H9 (cell line): ENCODE data around the gene RALGAPA1. TPM values are rescaled to one million over a fixed set of nuclear protein-coding genes. Genes with fewer than 3 reads are reported as not detected.
"Not testable (repeated sequence)": the region's sequence is repeated elsewhere in the genome, so short reads cannot be mapped to it uniquely, and the experiment has no call there.

ENCODE experiments used
- DNase-seq: peaks from one replicate; pipeline ENCODE4 v3.0.0-alpha.2; 2017
- H2AFZ ChIP-seq: one replicate; pipeline ENCODE4 v1.6.1; 2013; ENCODE audit warnings: mild to moderate bottlenecking, low read length, control low read depth, moderate library complexity
- H2AK5ac ChIP-seq: 2 replicates; pipeline ENCODE4 v1.6.1; 2013; ENCODE audit warnings: low read length, control low read depth, mixed read lengths; ENCODE audit not compliant: insufficient read length
- H2BK120ac ChIP-seq: one replicate; pipeline ENCODE4 v1.6.1; 2013; ENCODE audit warnings: low read depth, mild to moderate bottlenecking, low read length, control low read depth, inconsistent platforms; ENCODE audit not compliant: poor library complexity, severe bottlenecking
- H2BK12ac ChIP-seq: 2 replicates; pipeline ENCODE4 v1.6.1; 2013; ENCODE audit warnings: low read length, control low read depth, mixed read lengths, low read depth; ENCODE audit not compliant: insufficient read length
- H2BK15ac ChIP-seq: 2 replicates; pipeline ENCODE4 v1.6.1; 2013; ENCODE audit warnings: low read depth, low read length, control low read depth
- H2BK20ac ChIP-seq: one replicate; pipeline ENCODE4 v1.6.1; 2013; ENCODE audit warnings: low read depth, mild to moderate bottlenecking, low read length, control low read depth, inconsistent platforms; ENCODE audit not compliant: poor library complexity, severe bottlenecking
- H2BK5ac ChIP-seq: 2 replicates; pipeline ENCODE4 v1.6.1; 2013; ENCODE audit warnings: low read length, control low read depth, mixed read lengths; ENCODE audit not compliant: insufficient read length
- H3K14ac ChIP-seq: 2 replicates; pipeline ENCODE4 v1.6.1; 2013; ENCODE audit warnings: low read length, control low read depth; ENCODE audit not compliant: insufficient read depth
- H3K18ac ChIP-seq: 2 replicates; pipeline ENCODE4 v1.6.1; 2013; ENCODE audit warnings: low read depth, mild to moderate bottlenecking, mixed read lengths, low read length, control low read depth; ENCODE audit not compliant: insufficient read length
- H3K23ac ChIP-seq: 2 replicates; pipeline ENCODE4 v1.6.1; 2013; ENCODE audit warnings: low read length, control low read depth, mixed read lengths, low read depth; ENCODE audit not compliant: insufficient read length
- H3K23me2 ChIP-seq: 2 replicates; pipeline ENCODE4 v1.6.1; 2013; ENCODE audit warnings: low read depth, mild to moderate bottlenecking, mixed read lengths, low read length, control low read depth; ENCODE audit not compliant: insufficient read length, poor library complexity, severe bottlenecking
- H3K27ac ChIP-seq: 2 replicates; pipeline ENCODE4 v1.5.1; 2013; ENCODE audit warnings: low read length, control low read depth, mixed read lengths, low read depth; ENCODE audit not compliant: insufficient read length
- H3K27me3 ChIP-seq: 2 replicates; pipeline ENCODE4 v1.6.1; 2013; ENCODE audit warnings: low read length, control low read depth, inconsistent platforms; ENCODE audit not compliant: insufficient read depth
- H3K4ac ChIP-seq: 2 replicates; pipeline ENCODE4 v1.6.1; 2013; ENCODE audit warnings: low read depth, mild to moderate bottlenecking, control low read depth, inconsistent platforms, low read length, moderate library complexity
- H3K4me1 ChIP-seq: 2 replicates; pipeline ENCODE4 v1.6.1; 2013; ENCODE audit warnings: low read length, control low read depth, inconsistent platforms; ENCODE audit not compliant: insufficient read depth
- H3K4me2 ChIP-seq: 2 replicates; pipeline ENCODE4 v1.6.1; 2013; ENCODE audit warnings: low read length, control low read depth, mixed read lengths; ENCODE audit not compliant: insufficient read length, insufficient read depth
- H3K56ac ChIP-seq: 2 replicates; pipeline ENCODE4 v1.6.1; 2013; ENCODE audit warnings: low read depth, mild to moderate bottlenecking, mixed read lengths, low read length, control low read depth; ENCODE audit not compliant: insufficient read length
- H3K79me1 ChIP-seq: 2 replicates; pipeline ENCODE4 v1.6.1; 2013; ENCODE audit warnings: low read depth, mild to moderate bottlenecking, moderate library complexity, low read length, control low read depth, inconsistent platforms; ENCODE audit not compliant: insufficient read depth, poor library complexity, severe bottlenecking
- H3K79me2 ChIP-seq: 2 replicates; pipeline ENCODE4 v1.6.1; 2013; ENCODE audit warnings: low read length, control low read depth, inconsistent platforms; ENCODE audit not compliant: insufficient read depth
- H3K9ac ChIP-seq: 2 replicates; pipeline ENCODE4 v1.6.1; 2013; ENCODE audit warnings: low read length, control low read depth, mixed read lengths; ENCODE audit not compliant: insufficient read length; ENCODE audit errors: extremely low read depth
- H3K9me3 ChIP-seq: one replicate; pipeline ENCODE4 v1.6.1; 2013; ENCODE audit warnings: low read depth, low read length, inconsistent platforms; ENCODE audit not compliant: control insufficient read depth
- H3T11ph ChIP-seq: one replicate; pipeline ENCODE4 v1.6.1; 2013; ENCODE audit warnings: mild to moderate bottlenecking, low read length, control low read depth, inconsistent platforms
- H4K20me1 ChIP-seq: one replicate; pipeline ENCODE4 v1.6.1; 2013; ENCODE audit not compliant: control insufficient read depth, insufficient read length, insufficient read depth
- H4K5ac ChIP-seq: 2 replicates; pipeline ENCODE4 v1.6.1; 2013; ENCODE audit warnings: low read depth, mild to moderate bottlenecking, mixed read lengths, low read length, control low read depth; ENCODE audit not compliant: insufficient read length
- H4K8ac ChIP-seq: replicated peaks from 2 replicates; pipeline ENCODE4 v1.6.1; 2013; ENCODE audit warnings: low read length, control low read depth, mixed read lengths, low read depth; ENCODE audit not compliant: insufficient read length
- H4K91ac ChIP-seq: 2 replicates; pipeline ENCODE4 v1.6.1; 2013; ENCODE audit warnings: low read depth, mild to moderate bottlenecking, moderate library complexity, mixed read lengths, low read length, control low read depth; ENCODE audit not compliant: insufficient read length
- H3K27ac Mint-ChIP-seq, 3 experiments: 2 replicates in 2 of 3; 3 replicates in 1 of 3; pipeline ENCODE4 v1.8.0; 2020 to 2021; ENCODE audit warnings: mixed read lengths in 3 of 3, mild to moderate bottlenecking in 1 of 3, moderate library complexity in 1 of 3
- H3K27me3 Mint-ChIP-seq: 2 replicates; pipeline ENCODE4 v1.8.0; 2021; ENCODE audit warnings: low read depth, mild to moderate bottlenecking, moderate library complexity, mixed read lengths
- H3K36me3 Mint-ChIP-seq, 3 experiments: 2 replicates in 2 of 3; 3 replicates in 1 of 3; pipeline ENCODE4 v1.8.0; 2020 to 2021; ENCODE audit warnings: low read depth in 3 of 3, mixed read lengths in 3 of 3; ENCODE audit not compliant: insufficient read depth in 1 of 3
- H3K4me1 Mint-ChIP-seq, 2 experiments: 2 replicates each; pipeline ENCODE4 v1.8.0; 2020; ENCODE audit warnings: mixed read lengths in 2 of 2
- H3K4me3 Mint-ChIP-seq, 2 experiments: 2 replicates in 1 of 2; 3 replicates in 1 of 2; pipeline ENCODE4 v1.8.0; 2020 to 2021; ENCODE audit warnings: mild to moderate bottlenecking in 2 of 2, mixed read lengths in 2 of 2, moderate library complexity in 1 of 2
- H3K9me3 Mint-ChIP-seq, 2 experiments: 2 replicates in 1 of 2; 3 replicates in 1 of 2; pipeline ENCODE4 v1.8.0; 2020; ENCODE audit warnings: mild to moderate bottlenecking in 2 of 2, mixed read lengths in 2 of 2, moderate library complexity in 1 of 2
- WGBS: extraction: QIAGEN DNeasy Blood & Tissue Kit; methylation state at CpG from one replicate; pipeline ENCODE4 v1.1.7; 2013; ENCODE audit warnings: missing lambda C conversion rate, low lambda C conversion rate, mixed read lengths; ENCODE audit not compliant: insufficient read length; ENCODE audit errors: extremely low coverage; 5-methylcytosine and 5-hydroxymethylcytosine counted together
- total RNA-seq: library from RNA; stranded (reverse); gene quantifications from 2 replicates; pipeline ENCODE4 v1.2.1, GENCODE V29; 2021

The RALGAPA1 gene
- total RNA-seq, 1 experiment from 2014 or later = 29.8 TPM

DNA sequence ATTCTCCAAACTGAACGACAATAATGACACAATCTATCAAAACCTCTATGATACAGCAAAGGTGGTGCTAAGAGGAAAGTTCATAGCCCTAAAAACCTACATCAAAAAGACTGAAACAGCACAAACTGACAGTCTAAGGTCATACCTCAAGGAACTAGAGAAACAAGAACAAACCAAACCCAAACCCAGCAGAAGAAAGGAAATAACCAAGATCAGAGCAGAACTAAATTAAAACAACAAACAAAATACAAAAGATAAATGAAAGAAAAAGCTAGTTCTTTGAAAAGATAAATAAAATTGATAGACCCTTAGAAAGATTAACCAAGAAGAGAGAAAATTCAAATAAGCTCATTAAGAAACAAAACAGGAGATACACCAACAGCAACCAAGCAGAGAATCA, 75.6 kb downstream of the RALGAPA1 start:
- Mint-ChIP-seq H3K4me1 (peaks cover 10 to 13% of the 10 kb centered on the region in 2 experiments), H3K36me3 (peaks cover 18 to 29% (median 25%) of the 10 kb centered on the region in 3 experiments; a peak in 6 of 7 replicates)
- DNase-seq, H2BK20ac ChIP-seq, H4K5ac ChIP-seq, H3K18ac ChIP-seq, H3K56ac ChIP-seq, H3K9me3 ChIP-seq, H3K4me2 ChIP-seq, H3K27ac ChIP-seq, H3K4me1 ChIP-seq, H3K14ac ChIP-seq, H3K23ac ChIP-seq, H3K4ac ChIP-seq, H2BK15ac ChIP-seq, H4K91ac ChIP-seq, H3K27ac Mint-ChIP-seq, H3K27me3 Mint-ChIP-seq, H2AFZ ChIP-seq, H3K23me2 ChIP-seq, H3K4me3 Mint-ChIP-seq, H3K79me1 ChIP-seq, H3K79me2 ChIP-seq, H2BK5ac ChIP-seq, H3T11ph ChIP-seq, H4K20me1 ChIP-seq, H3K9me3 Mint-ChIP-seq, H2BK12ac ChIP-seq, H3K27me3 ChIP-seq, H2AK5ac ChIP-seq, H4K8ac ChIP-seq, H3K9ac ChIP-seq, H2BK120ac ChIP-seq: not testable (repeated sequence)
- WGBS = no CpG with 5 or more reads among the region's 1 CpG
